ENCODE measurements around the gene EPB41L5.

GRCh38 chr2:120227111-120227991 lies 214.5 kb downstream of the EPB41L5 start:
- TF ChIP-seq CTCF (IDR thresholded peaks at IDR 0.05) (no peak), POLR2A (IDR thresholded peaks at IDR 0.05) (no peak)
